K562 (cell line): ENCODE data around the gene BANF2. TPM values are rescaled to one million over a fixed set of nuclear protein-coding genes. Genes with fewer than 3 reads are reported as not detected.

Experiments used
- ATAC-seq: fragments of 200-7000 bp; cut with Tn5 transposase; 3 replicates; pipeline ENCODE4 v1.9.1; 2020; ENCODE audit warnings: moderate library complexity
- BruUV-seq: library from RNA; stranded (reverse); fragments of 400-500 nt; replicated peaks from 2 replicates; lab custom pipeline; 2021; lab: Mats Ljungman, UMichigan
- CTCF ChIA-PET: fragments of 300-600 bp; formaldehyde crosslinking; extraction: SDS; loops from one replicate; lab custom pipeline; 2021; ENCODE audit warnings: low intra/inter-chr PET ratio; lab: Yijun Ruan, JAX
- POLR2A ChIA-PET: fragments of 300-600, 350-650 bp; sonication (Branson Sonifier 250); formaldehyde crosslinking; extraction: SDS; loops from one replicate; lab custom pipeline; 2021; ENCODE audit warnings: antibody characterized with exemption, inconsistent platforms; lab: Yijun Ruan, JAX
- DNase-seq, 4 experiments: peaks; one replicate each; pipeline versions ENCODE4 v3.0.0 to v3.0.0-alpha.2; 2011 to 2018; ENCODE audit warnings: low spot score in 3 of 4, mixed read lengths in 3 of 4; ENCODE audit errors: extremely low read depth in 1 of 4
- FAIRE-seq: peaks from 2 replicates; lab custom pipeline; 2011; peaks lifted over from hg19 to GRCh38; lab: Jason Lieb, UNC
- H2AFZ ChIP-seq: 2 replicates; pipeline ENCODE4 v1.6.0; 2011; ENCODE audit warnings: low read depth, low read length, control low read depth, inconsistent platforms
- H3K27ac ChIP-seq: fragments of 200-600 bp; 3 replicates; pipeline ENCODE4 v1.8.0; 2011; ENCODE audit warnings: low read depth, mild to moderate bottlenecking, control low read depth, inconsistent platforms, low read length, moderate library complexity, mixed read lengths; ENCODE audit errors: extremely low read depth
- H3K27me3 ChIP-seq, 2 experiments: fragments of 300-600 bp in 1 of 2; 2 replicates in 1 of 2; 3 replicates in 1 of 2; pipeline versions ENCODE4 v1.6.0 to v1.8.0; 2011; ENCODE audit warnings: inconsistent platforms in 2 of 2, low read length in 2 of 2, mild to moderate bottlenecking in 1 of 2, mixed read lengths in 1 of 2, moderate library complexity in 1 of 2; ENCODE audit not compliant: control insufficient read depth in 2 of 2, insufficient read depth in 2 of 2
- H3K36me3 ChIP-seq: fragments of 300-600 bp; 3 replicates; pipeline ENCODE4 v1.8.0; 2011; ENCODE audit warnings: mild to moderate bottlenecking, low read length, inconsistent platforms; ENCODE audit not compliant: control insufficient read depth, insufficient read depth
- H3K4me1 ChIP-seq, 2 experiments: fragments of 200-600 bp in 1 of 2; replicated peaks in 1 of 2; 2 replicates in 1 of 2; 3 replicates in 1 of 2; pipeline versions ENCODE4 v1.5.1 to v1.8.0; 2011; ENCODE audit warnings: inconsistent platforms in 2 of 2, low read length in 2 of 2, mild to moderate bottlenecking in 1 of 2, mixed read lengths in 1 of 2, moderate library complexity in 1 of 2; ENCODE audit not compliant: control insufficient read depth in 2 of 2, insufficient read depth in 2 of 2
- H3K4me2 ChIP-seq: 2 replicates; pipeline ENCODE4 v1.6.1; 2011; ENCODE audit warnings: low read length, control low read depth, inconsistent platforms, mixed read lengths; ENCODE audit not compliant: insufficient read depth
- H3K4me3 ChIP-seq: fragments of 200-600 bp; sonication (generic), shearing (Covaris generic); 2 replicates; pipeline ENCODE4 v1.5.1; 2016; ENCODE audit warnings: control low read depth, inconsistent platforms
- H3K79me2 ChIP-seq: fragments of 200-600 bp; 3 replicates; pipeline ENCODE4 v1.8.0; 2011; ENCODE audit warnings: low read length, inconsistent platforms; ENCODE audit not compliant: control insufficient read depth, insufficient read depth
- H3K9ac ChIP-seq, 2 experiments: 2 replicates each; pipeline versions ENCODE4 v1.6.0 to v1.6.1; 2011; ENCODE audit warnings: low read depth in 2 of 2, low read length in 2 of 2, control low read depth in 1 of 2, inconsistent platforms in 1 of 2, mild to moderate bottlenecking in 1 of 2, mixed read lengths in 1 of 2; ENCODE audit not compliant: insufficient read depth in 1 of 2
- H3K9me1 ChIP-seq: one replicate; pipeline ENCODE4 v1.6.0; 2011; ENCODE audit warnings: inconsistent platforms, mild to moderate bottlenecking, low read length, moderate library complexity; ENCODE audit not compliant: control insufficient read depth, insufficient read depth
- H3K9me3 ChIP-seq: replicated peaks from 2 replicates; pipeline ENCODE4 v1.5.1; 2011; ENCODE audit warnings: low read depth, low read length, inconsistent platforms; ENCODE audit not compliant: control insufficient read depth, insufficient read depth
- H4K20me1 ChIP-seq: replicated peaks from 2 replicates; pipeline ENCODE4 v1.6.1; 2011; ENCODE audit warnings: low read length, inconsistent platforms, mixed read lengths; ENCODE audit not compliant: control insufficient read depth, insufficient read depth
- ELF4 ChIP-seq: fragments of 450-650 bp; formaldehyde crosslinking; IDR thresholded peaks from 2 replicates; pipeline ENCODE4 v1.4.0; 2022; ENCODE audit warnings: missing genetic modification characterization
- FOXP1 ChIP-seq: sonication (generic); formaldehyde crosslinking; IDR thresholded peaks from 2 replicates; pipeline ENCODE4 v1.8.0; 2022; ENCODE audit warnings: mild to moderate bottlenecking, missing genetic modification reagents
- GATAD2A ChIP-seq: fragments of 450-650 bp; IDR thresholded peaks from 2 replicates; pipeline ENCODE4 v1.6.1; 2017
- HEY1 ChIP-seq: fragments of 250-450 bp; sonication (Bioruptor Pico); IDR thresholded peaks from 2 replicates; pipeline ENCODE4 v1.5.0; 2020; ENCODE audit warnings: mild to moderate bottlenecking, moderate library complexity, borderline replicate concordance
- MYC ChIP-seq, 2 experiments: fragments of 250-450 bp in 1 of 2; sonication (Bioruptor Pico) in 1 of 2; IDR thresholded peaks; 2 replicates each; pipeline versions ENCODE4 v1.5.1 to v1.6.1; 2012 to 2021; ENCODE audit warnings: low read depth in 2 of 2, borderline replicate concordance in 1 of 2, improper control_type of control experiment in 1 of 2, low read length in 1 of 2, mild to moderate bottlenecking in 1 of 2, moderate library complexity in 1 of 2
- NFE2L1 ChIP-seq: fragments of 450-650 bp; IDR thresholded peaks from 2 replicates; pipeline ENCODE4 v1.6.1; 2016; ENCODE audit warnings: missing genetic modification characterization, low read depth, mild to moderate bottlenecking, missing compliant biosample characterization, moderate library complexity, borderline replicate concordance
- PRPF4 ChIP-seq: fragments of 200-400 bp; formaldehyde crosslinking; IDR thresholded peaks from one replicate; pipeline ENCODE4 v1.6.1; 2017; ENCODE audit warnings: low read length, low read depth, mild to moderate bottlenecking; ENCODE audit not compliant: insufficient read depth, poor library complexity, severe bottlenecking
- TAF7 ChIP-seq: fragments of 450-650 bp; IDR thresholded peaks from 2 replicates; pipeline ENCODE4 v1.6.1; 2016; ENCODE audit warnings: missing genetic modification characterization, missing compliant biosample characterization
- ZNF551 ChIP-seq: fragments of 250-450 bp; sonication (Bioruptor Pico); IDR thresholded peaks from 2 replicates; pipeline ENCODE4 v1.5.0; 2021; ENCODE audit warnings: mild to moderate bottlenecking, moderate library complexity
- ZNF778 ChIP-seq: fragments of 450-650 bp; formaldehyde crosslinking; IDR thresholded peaks from 2 replicates; pipeline ENCODE4 v1.4.0; 2020; ENCODE audit warnings: mild to moderate bottlenecking, moderate library complexity
- ZSCAN29 ChIP-seq: fragments of 450-650 bp; IDR thresholded peaks from 2 replicates; pipeline ENCODE4 v1.6.1; 2017
- WGBS: fragments of 100-300 bp; shearing (Covaris generic); methylation state at CpG from one replicate; pipeline ENCODE4 v1.1.6; 2016; ENCODE audit warnings: low coverage, mixed read lengths; ENCODE audit not compliant: insufficient coverage; ENCODE audit errors: missing lambda C conversion rate; 5-methylcytosine and 5-hydroxymethylcytosine counted together
- in situ Hi-C: fragments of 300-500 bp; cut with MboI; formaldehyde crosslinking; loops from 4 replicates; pipeline ENCODE4 v1.15.0; 2018; ENCODE audit warnings: inconsistent platforms, mixed read lengths
- intact Hi-C: fragments of 100-400 bp; cut with micrococcal nuclease; formaldehyde crosslinking; loops from 2 replicates; pipeline ENCODE4 v1.14.2; 2022
- polyA plus RNA-seq, 8 experiments: library from polyadenylated mRNA; depleted of rRNA in 4 of 8; stranded (reverse) in 5 of 8; unstranded in 3 of 8; fragments of >200 nt; fragmentation: Nextera tagmentation in 2 of 8; fragmentation: Illumina TruSeq in 1 of 8; extraction: Ambion mirVana in 2 of 8; extraction: Trizol in 1 of 8; gene quantifications; 2 replicates each; pipeline versions ENCODE4 v1.2.1 to v1.2.3, GENCODE V29; 2011 to 2014; ENCODE audit warnings: inconsistent platforms in 1 of 8, missing spikeins in 1 of 8
- total RNA-seq, 7 experiments: library from RNA; depleted of rRNA in 6 of 7; stranded (reverse); fragments of >200 nt in 6 of 7; fragmentation: Illumina TruSeq in 2 of 7; extraction: Trizol in 2 of 7; gene quantifications; 2 replicates each; pipeline versions ENCODE4 v1.2.1 to v1.2.3, GENCODE V29; 2011 to 2021; ENCODE audit warnings: low replicate concordance in 1 of 7
- TF ChIP-seq, protein P1 (sequence below): sonication (generic); formaldehyde crosslinking; IDR thresholded peaks from 2 replicates; pipeline ENCODE4 v1.8.0; 2023; ENCODE audit warnings: missing genetic modification reagents, mild to moderate bottlenecking, borderline replicate concordance
- TF ChIP-seq, protein P2 (sequence below): sonication (generic); IDR thresholded peaks from 2 replicates; pipeline ENCODE4 v1.6.1; 2016
- TF ChIP-seq, protein P3 (sequence below): fragments of 450-650 bp; formaldehyde crosslinking; IDR thresholded peaks from 2 replicates; pipeline ENCODE4 v1.4.0; 2020; ENCODE audit warnings: mild to moderate bottlenecking, moderate library complexity

The BANF2 gene
- total and polyA plus RNA-seq, 9 of the 15 experiments (the other 6 are each of a cell fraction or from before 2014, with no cell fraction given) = not detected

DNA sequence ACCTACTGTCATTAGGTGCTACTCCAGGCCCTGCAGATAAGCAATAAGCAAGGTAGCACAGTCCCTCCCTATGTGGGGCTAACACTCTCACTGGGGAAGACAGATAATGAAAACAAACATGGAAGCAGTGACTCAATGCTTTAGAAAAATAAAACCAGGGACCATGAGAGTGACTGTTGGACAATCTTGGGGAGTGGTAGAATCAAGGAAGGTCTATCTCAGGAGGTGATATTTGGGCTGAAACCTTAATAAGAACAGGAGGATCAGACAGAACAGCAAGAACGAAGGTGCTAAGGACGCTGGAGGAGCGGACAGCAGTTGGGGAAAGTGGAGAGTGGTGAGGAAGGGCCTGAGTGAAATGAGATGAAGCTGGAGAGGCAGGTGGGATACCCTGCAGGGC, 58.2 kb downstream of the BANF2 start (continued):
- TF ChIP-seq ZSCAN29 = no peak
- TF ChIP-seq, protein P1, sequence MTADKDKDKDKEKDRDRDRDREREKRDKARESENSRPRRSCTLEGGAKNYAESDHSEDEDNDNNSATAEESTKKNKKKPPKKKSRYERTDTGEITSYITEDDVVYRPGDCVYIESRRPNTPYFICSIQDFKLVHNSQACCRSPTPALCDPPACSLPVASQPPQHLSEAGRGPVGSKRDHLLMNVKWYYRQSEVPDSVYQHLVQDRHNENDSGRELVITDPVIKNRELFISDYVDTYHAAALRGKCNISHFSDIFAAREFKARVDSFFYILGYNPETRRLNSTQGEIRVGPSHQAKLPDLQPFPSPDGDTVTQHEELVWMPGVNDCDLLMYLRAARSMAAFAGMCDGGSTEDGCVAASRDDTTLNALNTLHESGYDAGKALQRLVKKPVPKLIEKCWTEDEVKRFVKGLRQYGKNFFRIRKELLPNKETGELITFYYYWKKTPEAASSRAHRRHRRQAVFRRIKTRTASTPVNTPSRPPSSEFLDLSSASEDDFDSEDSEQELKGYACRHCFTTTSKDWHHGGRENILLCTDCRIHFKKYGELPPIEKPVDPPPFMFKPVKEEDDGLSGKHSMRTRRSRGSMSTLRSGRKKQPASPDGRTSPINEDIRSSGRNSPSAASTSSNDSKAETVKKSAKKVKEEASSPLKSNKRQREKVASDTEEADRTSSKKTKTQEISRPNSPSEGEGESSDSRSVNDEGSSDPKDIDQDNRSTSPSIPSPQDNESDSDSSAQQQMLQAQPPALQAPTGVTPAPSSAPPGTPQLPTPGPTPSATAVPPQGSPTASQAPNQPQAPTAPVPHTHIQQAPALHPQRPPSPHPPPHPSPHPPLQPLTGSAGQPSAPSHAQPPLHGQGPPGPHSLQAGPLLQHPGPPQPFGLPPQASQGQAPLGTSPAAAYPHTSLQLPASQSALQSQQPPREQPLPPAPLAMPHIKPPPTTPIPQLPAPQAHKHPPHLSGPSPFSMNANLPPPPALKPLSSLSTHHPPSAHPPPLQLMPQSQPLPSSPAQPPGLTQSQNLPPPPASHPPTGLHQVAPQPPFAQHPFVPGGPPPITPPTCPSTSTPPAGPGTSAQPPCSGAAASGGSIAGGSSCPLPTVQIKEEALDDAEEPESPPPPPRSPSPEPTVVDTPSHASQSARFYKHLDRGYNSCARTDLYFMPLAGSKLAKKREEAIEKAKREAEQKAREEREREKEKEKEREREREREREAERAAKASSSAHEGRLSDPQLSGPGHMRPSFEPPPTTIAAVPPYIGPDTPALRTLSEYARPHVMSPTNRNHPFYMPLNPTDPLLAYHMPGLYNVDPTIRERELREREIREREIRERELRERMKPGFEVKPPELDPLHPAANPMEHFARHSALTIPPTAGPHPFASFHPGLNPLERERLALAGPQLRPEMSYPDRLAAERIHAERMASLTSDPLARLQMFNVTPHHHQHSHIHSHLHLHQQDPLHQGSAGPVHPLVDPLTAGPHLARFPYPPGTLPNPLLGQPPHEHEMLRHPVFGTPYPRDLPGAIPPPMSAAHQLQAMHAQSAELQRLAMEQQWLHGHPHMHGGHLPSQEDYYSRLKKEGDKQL (CRISPR knock-in tag) = no peak

DNA sequence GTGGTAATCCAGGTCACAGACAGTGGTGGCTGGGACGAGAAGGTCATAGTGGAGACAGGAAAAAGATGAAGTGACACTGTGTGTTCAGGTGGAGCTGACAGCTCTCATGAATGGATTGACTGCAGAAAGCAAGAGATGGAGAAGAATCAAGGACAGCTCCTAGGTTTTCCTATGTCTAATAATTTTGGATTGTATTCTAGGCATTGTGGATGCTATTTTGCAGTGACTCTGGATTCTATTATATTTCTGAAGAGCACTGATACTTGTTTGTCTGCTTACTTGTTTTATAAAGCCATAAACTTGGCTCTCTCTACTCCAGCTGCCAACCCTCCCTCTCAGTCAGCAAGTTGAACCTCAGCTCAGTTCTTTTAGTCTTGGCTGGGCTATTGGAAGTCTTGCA, 58.7 kb downstream of the BANF2 start:
- ATAC-seq (no peak), FAIRE-seq (no peak), DNase-seq (no peak)
- Histone ChIP-seq H4K20me1 (no peaks in the 10 kb centered on the region), H3K9me1 (no peaks in the 10 kb centered on the region), H3K27ac (no peak overlapping the region), H3K4me3 (no peak overlapping the region), H3K27me3 (peaks cover 0 to 12% of the 10 kb centered on the region in 2 experiments; a peak in 1 of 5 replicates), H2AFZ (no peak overlapping the region), H3K36me3 (no peaks in the 10 kb centered on the region), H3K4me2 (no peak overlapping the region), H3K9ac (no peak overlapping the region), H3K9me3 (no peaks in the 10 kb centered on the region), H3K79me2 (no peaks in the 10 kb centered on the region), H3K4me1 (no peaks in the 10 kb centered on the region)
- BruUV-seq = no TSS peak
- ChIA-PET CTCF (no interaction called here), POLR2A (interaction anchor here (0.6 kb wide), 1 partner anchor 120 kb away, joined by 3 read pairs; no protein-coding TSS in a partner anchor)
- 0% methylated on average over 1 of the region's 1 CpG for WGBS
- in situ Hi-C loops (no loop called here), intact Hi-C loops (no loop called here)
- TF ChIP-seq HEY1 (CRISPR knock-in tag) (no peak), ZNF551 (CRISPR knock-in tag) (no peak), FOXP1 (CRISPR knock-in tag) (no peak), ELF4 (CRISPR knock-in tag) (no peak), TAF7 (tag) (no peak), NFE2L1 (tag) (no peak), ZNF778 (CRISPR knock-in tag) (no peak), PRPF4 (no peak), MYC (IDR thresholded peaks at IDR 0.05; ENCODE audit: low read depth, low read length) (no peak), MYC (CRISPR knock-in tag; IDR thresholded peaks at IDR 0.05; ENCODE audit: borderline replicate concordance, low read depth) (no peak), GATAD2A (no peak)
- TF ChIP-seq, protein P2, sequence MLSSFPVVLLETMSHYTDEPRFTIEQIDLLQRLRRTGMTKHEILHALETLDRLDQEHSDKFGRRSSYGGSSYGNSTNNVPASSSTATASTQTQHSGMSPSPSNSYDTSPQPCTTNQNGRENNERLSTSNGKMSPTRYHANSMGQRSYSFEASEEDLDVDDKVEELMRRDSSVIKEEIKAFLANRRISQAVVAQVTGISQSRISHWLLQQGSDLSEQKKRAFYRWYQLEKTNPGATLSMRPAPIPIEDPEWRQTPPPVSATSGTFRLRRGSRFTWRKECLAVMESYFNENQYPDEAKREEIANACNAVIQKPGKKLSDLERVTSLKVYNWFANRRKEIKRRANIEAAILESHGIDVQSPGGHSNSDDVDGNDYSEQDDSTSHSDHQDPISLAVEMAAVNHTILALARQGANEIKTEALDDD = no peak
- TF ChIP-seq, protein P3, sequence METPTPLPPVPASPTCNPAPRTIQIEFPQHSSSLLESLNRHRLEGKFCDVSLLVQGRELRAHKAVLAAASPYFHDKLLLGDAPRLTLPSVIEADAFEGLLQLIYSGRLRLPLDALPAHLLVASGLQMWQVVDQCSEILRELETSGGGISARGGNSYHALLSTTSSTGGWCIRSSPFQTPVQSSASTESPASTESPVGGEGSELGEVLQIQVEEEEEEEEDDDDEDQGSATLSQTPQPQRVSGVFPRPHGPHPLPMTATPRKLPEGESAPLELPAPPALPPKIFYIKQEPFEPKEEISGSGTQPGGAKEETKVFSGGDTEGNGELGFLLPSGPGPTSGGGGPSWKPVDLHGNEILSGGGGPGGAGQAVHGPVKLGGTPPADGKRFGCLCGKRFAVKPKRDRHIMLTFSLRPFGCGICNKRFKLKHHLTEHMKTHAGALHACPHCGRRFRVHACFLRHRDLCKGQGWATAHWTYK = no peak
